Karpas-422 (cell line): Measurements from ENCODE around the gene MYL7. TPM values are rescaled to one million over a fixed set of nuclear protein-coding genes. Genes with fewer than 3 reads are reported as not detected.
"Not testable (repeated sequence)": the region's sequence is repeated elsewhere in the genome, so short reads cannot be mapped to it uniquely, and the experiment has no call there.

ENCODE experiments used
- DNase-seq: peaks from one replicate; pipeline ENCODE4 v3.0.0-alpha.2; 2015
- H2AFZ ChIP-seq: fragments of 200-600 bp; sonication (generic); 2 replicates; pipeline ENCODE4 v1.6.1; 2014; ENCODE audit warnings: antibody characterized with exemption, low read length, mixed read lengths
- H3K27ac ChIP-seq: fragments of 200-600 bp; sonication (generic); 2 replicates; pipeline ENCODE4 v1.5.1; 2014; ENCODE audit warnings: mild to moderate bottlenecking, low read length, moderate library complexity
- H3K27me3 ChIP-seq: fragments of 200-600 bp; sonication (generic); 2 replicates; pipeline ENCODE4 v1.6.1; 2014; ENCODE audit warnings: low read length, mixed read lengths
- H3K36me3 ChIP-seq: fragments of 200-600 bp; sonication (generic); 2 replicates; pipeline ENCODE4 v1.6.1; 2014; ENCODE audit warnings: low read length, mixed read lengths; ENCODE audit not compliant: insufficient read depth
- H3K4me1 ChIP-seq: fragments of 200-600 bp; sonication (generic); 2 replicates; pipeline ENCODE4 v1.6.1; 2014; ENCODE audit warnings: mild to moderate bottlenecking, low read length, mixed read lengths
- H3K4me2 ChIP-seq: fragments of 200-600 bp; sonication (generic); 2 replicates; pipeline ENCODE4 v1.6.1; 2014; ENCODE audit warnings: low read length, low read depth, mild to moderate bottlenecking; ENCODE audit not compliant: poor library complexity, severe bottlenecking
- H3K4me3 ChIP-seq: fragments of 200-600 bp; sonication (generic); 2 replicates; pipeline ENCODE4 v1.5.1; 2014; ENCODE audit warnings: mild to moderate bottlenecking, antibody characterized with exemption, low read length, mixed read lengths
- H3K79me2 ChIP-seq: fragments of 200-600 bp; sonication (generic); 2 replicates; pipeline ENCODE4 v1.6.1; 2014; ENCODE audit warnings: mild to moderate bottlenecking, low read length, mixed read lengths
- H3K9ac ChIP-seq: fragments of 200-600 bp; sonication (generic); 2 replicates; pipeline ENCODE4 v1.6.0; 2014; ENCODE audit warnings: low read length
- H3K9me2 ChIP-seq: fragments of 200-600 bp; sonication (generic), shearing (Covaris generic); replicated peaks from 2 replicates; pipeline ENCODE4 v1.6.0; 2014; ENCODE audit warnings: mild to moderate bottlenecking, low read length, moderate library complexity; ENCODE audit not compliant: insufficient read depth
- H3K9me3 ChIP-seq: fragments of 300-700, 200-600 bp; sonication (generic); 2 replicates; pipeline ENCODE4 v1.6.1; 2014; ENCODE audit warnings: low read length, mixed read lengths
- H4K20me1 ChIP-seq: fragments of 200-600 bp; sonication (generic); 2 replicates; pipeline ENCODE4 v1.6.1; 2014; ENCODE audit warnings: mild to moderate bottlenecking, antibody characterized with exemption, low read length, low read depth; ENCODE audit not compliant: insufficient read depth
- total RNA-seq: library from RNA; depleted of rRNA; stranded (reverse); fragments of >200 nt; shearing (Covaris generic); gene quantifications from 2 replicates; pipeline ENCODE4 v1.2.3, GENCODE V29; 2014; ENCODE audit warnings: low replicate concordance

The MYL7 gene
- total RNA-seq, 1 experiment from 2014 or later = not detected

DNA sequence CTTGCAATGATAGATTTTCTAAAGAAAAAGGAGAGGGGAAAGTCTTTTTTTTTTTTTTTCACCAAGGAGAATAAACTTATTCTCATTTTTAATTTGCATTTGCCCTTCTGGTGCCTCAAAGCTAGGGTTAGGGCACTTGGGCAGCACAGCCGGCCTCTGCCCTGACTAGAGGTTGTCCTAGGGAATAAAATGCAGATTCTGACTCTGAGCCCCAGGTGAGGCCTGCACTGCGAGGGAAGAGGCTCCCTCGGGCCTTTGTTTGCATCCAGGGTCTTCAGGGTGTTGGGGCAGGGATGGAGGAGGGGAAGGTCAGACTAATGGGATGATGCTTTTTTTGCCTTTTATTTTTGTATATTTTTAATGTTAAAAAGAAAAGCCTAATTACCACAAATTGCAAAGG lies 7.8 kb downstream of the MYL7 start:
- H3K9me2 ChIP-seq = no peaks in the 10 kb centered on the region
- no peaks in the 10 kb centered on the region for H3K36me3 ChIP-seq
- no peaks in the 10 kb centered on the region for H3K79me2 ChIP-seq
- no peaks in the 10 kb centered on the region for H4K20me1 ChIP-seq
- H2AFZ ChIP-seq = no peak overlapping the region
- no peak for DNase-seq
- no peak overlapping the region for H3K4me3 ChIP-seq
- no peak overlapping the region for H3K4me2 ChIP-seq
- no peaks in the 10 kb centered on the region for H3K4me1 ChIP-seq
- no peak overlapping the region for H3K9ac ChIP-seq
- H3K27me3 ChIP-seq = no peaks in the 10 kb centered on the region
- no peak overlapping the region for H3K27ac ChIP-seq
- no peaks in the 10 kb centered on the region for H3K9me3 ChIP-seq

DNA sequence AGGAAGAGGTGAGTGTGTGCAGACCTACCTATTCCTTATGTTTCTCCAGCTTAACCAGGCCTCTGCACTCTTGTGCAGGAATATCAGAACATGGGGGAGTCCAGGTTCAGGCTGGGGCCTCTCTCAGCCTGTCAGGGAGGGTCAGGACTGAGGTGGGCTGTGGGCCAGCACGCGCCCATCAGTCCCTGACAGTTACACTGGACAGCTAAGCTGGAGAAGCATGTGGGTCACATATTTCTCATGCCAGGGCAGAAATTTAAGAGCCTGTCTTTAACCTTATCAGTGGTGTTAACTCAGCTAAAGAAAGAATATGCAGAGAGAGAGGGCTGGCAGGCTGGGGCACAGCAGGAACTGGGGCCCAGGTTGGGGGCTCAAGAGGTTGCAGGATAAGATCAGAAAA lies 9.1 kb downstream of the MYL7 start:
- H3K36me3 ChIP-seq = no peaks in the 10 kb centered on the region
- no peak overlapping the region for H3K4me3 ChIP-seq
- H2AFZ ChIP-seq = no peak overlapping the region
- H3K9me2 ChIP-seq = no peaks in the 10 kb centered on the region
- no peak for DNase-seq
- H3K79me2 ChIP-seq = no peaks in the 10 kb centered on the region
- H3K4me2 ChIP-seq = no peak overlapping the region
- H4K20me1 ChIP-seq = no peaks in the 10 kb centered on the region
- H3K27me3 ChIP-seq = no peaks in the 10 kb centered on the region
- H3K9ac ChIP-seq = no peak overlapping the region
- H3K27ac ChIP-seq = no peak overlapping the region
- no peaks in the 10 kb centered on the region for H3K9me3 ChIP-seq
- H3K4me1 ChIP-seq = peaks cover 10% of the 10 kb centered on the region

DNA sequence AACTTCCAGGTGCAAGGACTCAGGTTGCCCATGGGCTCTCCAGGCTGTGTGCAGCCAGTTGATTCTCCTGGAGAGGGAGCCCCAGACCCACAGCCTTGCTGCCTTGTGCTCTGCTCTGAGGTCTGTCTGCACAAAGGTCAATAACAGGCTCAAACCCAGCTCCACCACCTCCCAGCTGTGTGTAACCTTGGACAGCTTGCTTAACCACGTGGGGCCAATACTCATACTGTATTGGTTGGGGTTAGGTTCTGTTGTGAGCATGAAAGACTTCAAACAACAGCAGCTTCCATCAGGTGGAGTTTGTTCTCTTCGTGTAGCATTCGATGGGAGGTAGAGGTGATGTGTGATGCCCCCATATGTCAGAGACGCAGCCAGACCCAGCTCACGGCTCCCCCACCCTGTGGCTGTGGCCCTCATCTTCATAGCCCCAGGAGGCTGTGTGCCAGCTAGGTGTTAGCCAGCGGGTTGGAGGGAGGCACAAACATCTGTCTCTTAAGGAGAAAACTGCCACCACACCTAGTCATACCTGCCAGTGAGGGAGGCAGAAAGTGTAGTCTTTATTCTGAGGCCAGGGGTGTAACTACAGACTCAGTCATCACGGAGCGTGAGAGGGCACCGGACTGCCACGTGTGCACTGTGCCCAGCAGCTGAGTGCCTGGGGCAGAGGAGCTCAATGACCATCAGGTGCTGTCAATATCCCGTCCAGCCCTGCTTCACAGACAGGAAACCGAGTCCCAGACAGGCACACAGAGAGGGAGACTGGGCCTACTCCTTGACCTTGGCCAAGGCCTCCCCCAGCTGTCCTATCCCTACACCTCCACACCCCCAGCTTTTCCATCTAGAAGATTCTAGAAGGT lies 9.7 kb downstream of the MYL7 start:
- no peaks in the 10 kb centered on the region for H3K9me2 ChIP-seq
- H2AFZ ChIP-seq = no peak overlapping the region
- no peak overlapping the region for H3K4me3 ChIP-seq
- H3K4me2 ChIP-seq = no peak overlapping the region
- H3K27me3 ChIP-seq = no peaks in the 10 kb centered on the region
- no peaks in the 10 kb centered on the region for H3K9me3 ChIP-seq
- peaks cover 12% of the 10 kb centered on the region for H3K4me1 ChIP-seq
- no peak overlapping the region for H3K9ac ChIP-seq
- H3K79me2 ChIP-seq = no peaks in the 10 kb centered on the region
- no peaks in the 10 kb centered on the region for H4K20me1 ChIP-seq
- no peak overlapping the region for H3K27ac ChIP-seq
- H3K36me3 ChIP-seq = no peaks in the 10 kb centered on the region
- peak; percentile 64 for DNase-seq

DNA sequence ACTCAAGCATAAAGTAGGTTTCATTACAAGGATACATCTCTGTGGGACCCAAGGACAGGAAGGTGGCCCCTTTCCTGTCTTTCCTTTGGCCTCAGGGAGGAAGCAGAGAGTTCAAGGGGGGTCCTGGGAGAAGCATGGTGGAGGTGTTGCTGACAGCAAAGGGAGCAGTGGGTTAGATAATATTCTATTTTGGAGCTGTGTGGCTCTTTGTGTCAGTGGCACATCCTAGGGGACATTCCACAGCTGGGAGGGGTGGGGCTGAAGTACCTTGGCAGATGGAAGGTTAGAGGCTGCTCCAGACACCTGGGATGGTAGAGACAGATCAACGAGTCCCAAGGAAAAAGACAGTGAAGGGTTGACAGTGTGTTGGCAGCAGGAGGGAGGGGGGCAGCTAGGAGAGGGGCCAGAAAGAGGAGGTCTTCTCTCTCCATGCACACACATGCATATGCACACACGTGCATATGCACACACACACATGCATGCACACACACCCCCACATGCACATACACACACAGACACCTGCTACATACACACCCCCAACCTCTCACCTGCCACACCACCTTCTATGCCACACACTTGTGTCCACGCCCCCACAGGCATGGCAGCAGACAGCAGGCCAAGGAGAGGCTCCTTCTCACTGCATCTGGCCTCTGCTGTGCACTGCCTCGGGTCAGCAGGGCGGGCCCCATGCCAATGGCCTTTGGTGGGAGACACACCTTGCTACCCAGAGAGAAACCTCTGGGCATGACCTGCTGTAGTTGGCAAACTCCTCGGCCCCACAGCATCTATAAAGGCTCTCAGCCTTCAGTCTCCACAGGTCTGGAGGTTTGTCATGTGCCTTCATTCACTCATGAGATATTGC lies 12.2 kb downstream of the MYL7 start:
- Histone ChIP-seq H3K9me3 (no peaks in the 10 kb centered on the region), H2AFZ (no peak overlapping the region), H3K9me2 (no peaks in the 10 kb centered on the region)

DNA sequence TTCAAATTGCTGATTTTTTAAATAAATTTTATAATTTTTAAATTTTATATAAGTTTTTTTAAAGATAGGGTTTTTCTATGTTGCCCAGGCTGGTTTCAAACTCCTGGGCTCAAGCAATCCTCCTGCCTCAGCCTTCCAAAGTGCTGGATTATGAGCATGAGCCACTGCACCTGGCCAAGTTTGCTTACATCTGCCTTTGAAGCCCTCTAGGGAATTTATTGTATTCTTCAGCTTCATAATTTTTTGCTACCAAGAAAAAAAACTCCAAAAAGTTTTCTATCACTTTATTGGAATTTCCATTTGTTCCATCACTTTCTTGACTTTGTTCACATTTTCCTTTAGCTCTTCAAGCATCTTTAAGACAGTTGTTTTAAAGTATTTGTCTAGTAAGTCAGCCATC lies 14.0 kb downstream of the MYL7 start:
- no peaks in the 10 kb centered on the region for H3K27me3 ChIP-seq

More for the DNA sequence above, 12.2 kb downstream of the MYL7 start:
- H3K36me3 ChIP-seq = no peaks in the 10 kb centered on the region
- no peak for DNase-seq
- H3K9ac ChIP-seq = no peak overlapping the region
- no peak overlapping the region for H3K27ac ChIP-seq
- no peak overlapping the region for H3K4me2 ChIP-seq
- H4K20me1 ChIP-seq = no peaks in the 10 kb centered on the region
- H3K27me3 ChIP-seq = no peaks in the 10 kb centered on the region
- no peaks in the 10 kb centered on the region for H3K79me2 ChIP-seq
- H3K4me1 ChIP-seq = peaks cover 15% of the 10 kb centered on the region
- H3K4me3 ChIP-seq = no peak overlapping the region

DNA sequence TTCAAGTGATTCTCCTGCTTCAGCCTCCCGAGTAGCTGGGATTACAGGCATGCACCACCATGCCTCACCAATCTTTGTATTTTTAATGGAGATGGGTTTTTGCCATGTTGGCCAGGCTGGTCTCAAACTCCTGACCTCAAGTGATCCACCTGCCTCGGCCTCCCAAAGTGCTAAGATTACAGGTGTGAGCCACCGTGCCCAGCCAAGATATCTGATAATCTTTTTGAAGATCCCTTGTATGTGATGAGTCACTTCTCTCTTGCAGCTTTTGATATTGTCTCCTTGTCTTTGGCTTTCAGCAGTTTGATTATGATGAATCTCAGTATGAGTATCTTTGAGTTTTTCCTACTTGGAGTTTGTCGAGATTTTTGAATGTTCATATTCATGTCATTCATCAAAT lies 14.6 kb downstream of the MYL7 start:
- H3K4me1 ChIP-seq = peaks cover 28% of the 10 kb centered on the region
- not testable (repeated sequence) for H3K9me3 ChIP-seq, H3K27ac ChIP-seq

More for the DNA sequence above, 14.0 kb downstream of the MYL7 start:
- Histone ChIP-seq H3K79me2 (peaks cover 11% of the 10 kb centered on the region), H3K4me2 (no peak overlapping the region), H3K4me3 (no peak overlapping the region), H2AFZ (no peak overlapping the region), H3K9ac (no peak overlapping the region), H3K36me3 (no peaks in the 10 kb centered on the region), H4K20me1 (no peaks in the 10 kb centered on the region), H3K4me1 (peaks cover 23% of the 10 kb centered on the region), H3K9me3 (no peaks in the 10 kb centered on the region), H3K9me2 (no peaks in the 10 kb centered on the region), H3K27ac (no peak overlapping the region)
- no peak for DNase-seq

DNA sequence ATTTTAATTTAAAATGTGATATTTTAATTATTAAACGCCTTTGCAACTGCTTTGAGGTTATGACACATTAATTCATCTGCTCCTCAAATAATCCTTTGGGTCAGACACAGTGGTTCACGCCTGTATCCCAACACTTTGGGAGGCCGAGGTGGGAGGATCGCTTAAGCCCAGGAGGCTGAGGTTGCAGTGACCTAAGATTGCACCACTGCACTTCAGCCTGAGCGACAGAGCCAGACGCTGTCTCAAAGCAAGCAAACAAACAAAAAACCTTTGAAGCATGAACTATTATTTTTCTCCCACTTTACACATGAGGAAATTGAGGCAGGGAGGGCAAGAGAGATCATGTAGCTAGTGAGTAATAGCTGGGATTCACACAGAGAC lies 16.3 kb downstream of the MYL7 start:
- Histone ChIP-seq H3K4me1 (peaks cover 38% of the 10 kb centered on the region), H3K4me2 (no peak overlapping the region), H3K4me3 (no peak overlapping the region), H3K9me3 (no peaks in the 10 kb centered on the region), H3K9me2 (no peaks in the 10 kb centered on the region), H2AFZ (no peak overlapping the region), H4K20me1 (0 out of 2 replicates have a peak, but pooled peaks cover 5% of the 10 kb centered on the region), H3K27me3 (no peaks in the 10 kb centered on the region), H3K9ac (no peak overlapping the region), H3K79me2 (peaks cover 33% of the 10 kb centered on the region), H3K36me3 (peaks cover 17% of the 10 kb centered on the region), H3K27ac (no peak overlapping the region)
- DNase-seq = no peak

More for the DNA sequence above, 14.6 kb downstream of the MYL7 start:
- not testable (repeated sequence) for H3K4me2 ChIP-seq, DNase-seq, H3K9me2 ChIP-seq, H3K9ac ChIP-seq, H4K20me1 ChIP-seq, H3K27me3 ChIP-seq, H2AFZ ChIP-seq, H3K36me3 ChIP-seq, H3K4me3 ChIP-seq
- peaks cover 17% of the 10 kb centered on the region for H3K79me2 ChIP-seq
